ENCODE data around the gene MAMDC2.

The MAMDC2 gene

DNA sequence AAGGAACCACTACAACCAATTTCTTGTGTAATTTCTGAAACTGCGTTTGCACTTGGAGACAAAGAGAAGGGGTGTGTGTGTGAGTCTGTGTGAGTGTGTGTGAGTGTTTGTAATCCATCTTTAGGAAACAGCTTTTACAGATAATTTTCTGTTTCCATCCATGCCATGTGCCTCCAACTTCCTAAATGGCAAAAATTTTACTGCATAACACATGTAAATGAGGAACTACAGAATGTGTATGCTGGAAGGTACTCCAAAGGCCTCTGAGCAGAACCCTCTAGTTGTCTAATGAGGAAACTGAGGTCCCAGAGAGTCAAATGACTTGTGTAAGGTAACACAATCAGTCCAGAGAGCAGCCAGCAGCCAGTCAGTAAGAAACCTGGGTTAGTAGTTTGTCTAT is 20.8 kb downstream of the MAMDC2 start:
- Histone ChIP-seq H3K4me1 (ENCODE audit: insufficient read depth, low read length) (peaks cover 10% of the 10 kb centered on the region), H3K36me3 (ENCODE audit: insufficient read depth, low read length) (no peaks in the 10 kb centered on the region), H3K9ac (ENCODE audit: low read depth, low read length) (no peak overlapping the region), H3K9me3 (ENCODE audit: control insufficient read depth, insufficient read depth, low read length) (no peaks in the 10 kb centered on the region)

DNA sequence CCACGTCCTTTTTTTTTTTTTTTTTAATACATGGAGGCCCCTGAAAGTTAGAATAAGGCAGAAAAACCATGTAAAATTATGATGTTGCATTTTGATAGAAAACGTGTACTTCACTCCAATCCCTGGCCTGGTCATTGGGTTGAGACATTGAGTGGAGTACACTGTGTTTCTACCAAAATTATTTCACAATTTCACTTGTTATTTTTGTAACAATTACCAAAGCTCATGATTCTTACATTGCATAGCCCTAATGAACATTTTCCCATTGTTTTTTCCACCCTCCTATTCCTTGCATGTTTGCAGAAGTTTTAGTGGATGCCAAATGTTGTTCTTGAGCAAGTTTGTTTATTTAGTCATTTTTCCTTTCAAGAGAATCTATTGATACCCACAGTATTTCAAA is 21.9 kb downstream of the MAMDC2 start:
- no peaks in the 10 kb centered on the region for H3K9me3 ChIP-seq (ENCODE audit: control insufficient read depth, insufficient read depth, low read length)
- H3K36me3 ChIP-seq (ENCODE audit: insufficient read depth, low read length), result no peaks in the 10 kb centered on the region
- H3K4me1 ChIP-seq (ENCODE audit: insufficient read depth, low read length), result peaks cover 8% of the 10 kb centered on the region
- no peak overlapping the region for H3K9ac ChIP-seq (ENCODE audit: low read depth, low read length)

DNA sequence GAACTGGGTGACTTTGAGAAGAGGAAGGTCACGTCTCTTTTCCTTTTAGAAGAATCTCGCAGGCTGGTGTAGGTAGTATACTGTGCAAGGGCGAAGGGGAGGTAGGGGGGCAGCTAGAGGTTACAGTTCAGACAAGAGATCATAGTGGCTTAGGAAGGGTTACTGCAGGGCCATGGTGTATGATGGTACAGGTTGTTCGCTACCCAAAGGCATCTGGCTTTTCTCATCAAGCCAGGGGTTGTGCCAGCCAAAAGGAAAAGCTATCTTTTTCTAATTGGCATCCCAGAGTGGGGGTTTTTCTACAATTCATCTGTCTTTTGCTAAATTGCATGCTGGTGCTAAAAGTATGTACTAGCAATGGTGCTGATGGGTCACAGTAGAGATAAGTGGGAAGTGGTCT is 22.8 kb downstream of the MAMDC2 start:
- Histone ChIP-seq H3K36me3 (ENCODE audit: insufficient read depth, low read length) (no peaks in the 10 kb centered on the region), H3K4me1 (ENCODE audit: insufficient read depth, low read length) (no peaks in the 10 kb centered on the region), H3K9me3 (ENCODE audit: control insufficient read depth, insufficient read depth, low read length) (no peaks in the 10 kb centered on the region), H3K9ac (ENCODE audit: low read depth, low read length) (no peak overlapping the region)

DNA sequence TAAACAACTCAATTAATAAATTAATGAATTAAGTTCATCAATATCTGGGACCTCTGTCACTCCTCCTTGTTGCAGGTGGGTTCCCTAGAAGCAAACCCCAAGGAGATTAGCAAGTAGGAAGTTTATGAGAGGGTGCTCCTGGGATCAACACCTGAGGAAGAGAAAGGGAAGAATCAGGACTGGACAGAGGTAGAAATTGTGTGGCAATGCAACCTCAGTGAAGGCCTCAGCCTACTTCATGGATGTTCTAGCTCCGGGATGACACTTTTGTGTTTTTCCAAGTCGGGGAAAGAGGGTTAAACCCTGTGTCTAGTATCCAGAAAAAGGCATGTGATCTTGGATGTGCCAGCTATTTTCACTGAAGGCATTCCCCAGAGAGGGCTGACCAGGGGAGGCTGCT is 23.2 kb downstream of the MAMDC2 start:
- Histone ChIP-seq H3K9ac (ENCODE audit: low read depth, low read length) (no peak overlapping the region), H3K4me1 (ENCODE audit: insufficient read depth, low read length) (no peaks in the 10 kb centered on the region), H3K36me3 (ENCODE audit: insufficient read depth, low read length) (no peaks in the 10 kb centered on the region), H3K9me3 (ENCODE audit: control insufficient read depth, insufficient read depth, low read length) (no peaks in the 10 kb centered on the region)

DNA sequence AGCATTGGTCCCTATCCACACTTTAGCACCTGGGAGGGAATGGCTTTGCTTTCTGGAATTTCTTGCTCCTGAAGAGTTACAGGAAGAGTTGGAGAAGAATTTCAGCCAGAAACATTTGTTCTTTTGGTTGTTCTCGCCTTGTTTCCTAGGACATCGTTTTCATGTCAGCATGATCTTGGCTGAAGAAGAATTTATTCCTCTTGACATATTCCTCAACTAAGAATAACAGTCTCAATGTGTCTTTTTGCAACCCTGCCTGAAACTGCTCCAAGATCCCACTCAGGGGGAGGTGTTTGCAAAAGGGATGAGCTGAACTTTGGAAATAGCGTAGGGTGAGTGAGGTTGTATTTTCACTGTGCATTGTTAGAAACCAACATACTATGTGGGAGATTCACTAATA is 26.1 kb downstream of the MAMDC2 start:
- Histone ChIP-seq H3K4me1 (ENCODE audit: insufficient read depth, low read length) (peaks cover 4% of the 10 kb centered on the region; the same call in 1 of the 2 replicates), H3K9ac (ENCODE audit: low read depth, low read length) (no peak overlapping the region), H3K36me3 (ENCODE audit: insufficient read depth, low read length) (no peaks in the 10 kb centered on the region), H3K9me3 (ENCODE audit: control insufficient read depth, insufficient read depth, low read length) (no peaks in the 10 kb centered on the region)

DNA sequence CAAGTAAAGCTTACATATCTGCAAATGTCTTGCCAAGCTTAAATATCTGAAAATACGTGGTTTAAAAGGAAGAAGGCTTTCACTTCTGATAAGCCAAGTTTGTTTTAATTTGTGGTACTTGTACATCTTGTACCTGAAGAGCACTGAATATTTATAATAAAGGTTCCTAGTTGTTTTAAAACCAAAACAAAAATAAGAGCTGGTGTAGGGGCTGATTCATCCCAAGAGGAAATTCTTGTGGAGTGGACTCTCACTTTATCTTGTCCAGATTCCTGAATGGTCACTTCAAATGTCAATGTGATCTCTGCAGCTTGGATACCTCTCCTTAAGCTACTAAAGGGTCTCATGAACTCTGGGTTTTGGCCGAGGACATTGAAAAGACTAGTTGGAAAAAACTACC is 29.5 kb downstream of the MAMDC2 start:
- H3K4me1 ChIP-seq (ENCODE audit: insufficient read depth, low read length), result peaks cover 4% of the 10 kb centered on the region; the same call in 1 of the 2 replicates
- no peaks in the 10 kb centered on the region for H3K36me3 ChIP-seq (ENCODE audit: insufficient read depth, low read length)
- no peaks in the 10 kb centered on the region for H3K9me3 ChIP-seq (ENCODE audit: control insufficient read depth, insufficient read depth, low read length)
- no peak overlapping the region for H3K9ac ChIP-seq (ENCODE audit: low read depth, low read length)

DNA sequence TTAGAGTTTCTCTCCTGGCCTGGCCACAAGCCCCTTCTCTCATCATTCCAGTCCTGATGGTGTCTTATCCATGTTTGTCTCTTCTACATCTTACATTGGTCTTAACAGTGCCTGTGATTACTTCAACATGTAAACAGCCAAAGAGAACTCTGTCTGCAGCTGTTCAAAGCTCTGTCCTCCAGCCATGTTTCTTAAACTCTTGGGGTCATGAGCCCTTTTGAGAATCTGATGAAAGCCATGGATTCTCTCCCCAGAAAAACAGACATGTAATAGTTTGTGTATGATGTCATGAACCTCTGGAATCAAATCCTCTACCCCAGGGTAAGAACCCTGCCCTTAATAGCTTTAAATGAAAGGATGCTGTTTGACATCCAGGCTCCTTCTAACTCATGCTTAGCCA is 30.1 kb downstream of the MAMDC2 start:
- Histone ChIP-seq H3K4me1 (ENCODE audit: insufficient read depth, low read length) (peaks cover 4% of the 10 kb centered on the region; the same call in 1 of the 2 replicates), H3K9me3 (ENCODE audit: control insufficient read depth, insufficient read depth, low read length) (no peaks in the 10 kb centered on the region), H3K9ac (ENCODE audit: low read depth, low read length) (no peak overlapping the region), H3K36me3 (ENCODE audit: insufficient read depth, low read length) (no peaks in the 10 kb centered on the region)

DNA sequence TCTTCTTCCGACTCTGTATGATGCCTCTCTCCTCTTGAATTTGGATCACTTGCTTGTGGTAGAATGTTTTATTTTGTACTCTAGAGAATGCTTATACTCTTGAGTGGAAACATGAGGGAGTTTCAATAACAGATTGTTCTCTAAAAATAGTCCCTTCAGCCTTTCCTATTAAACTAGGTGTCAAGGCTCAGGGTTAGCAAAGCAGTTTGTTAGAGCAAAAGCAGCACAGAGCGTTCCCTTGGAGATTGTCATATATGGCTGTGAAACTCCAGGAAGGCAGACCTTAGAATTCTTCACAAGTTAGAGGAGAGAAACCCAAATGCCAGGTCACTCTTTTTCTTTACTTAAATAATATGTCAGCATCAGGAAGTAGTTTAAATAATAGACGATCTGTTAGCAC is 33.0 kb downstream of the MAMDC2 start:
- no peak overlapping the region for H3K9ac ChIP-seq (ENCODE audit: low read depth, low read length)
- H3K4me1 ChIP-seq (ENCODE audit: insufficient read depth, low read length), result peaks cover 4% of the 10 kb centered on the region; the same call in 1 of the 2 replicates
- H3K9me3 ChIP-seq (ENCODE audit: control insufficient read depth, insufficient read depth, low read length), result no peaks in the 10 kb centered on the region
- H3K36me3 ChIP-seq (ENCODE audit: insufficient read depth, low read length), result no peaks in the 10 kb centered on the region

DNA sequence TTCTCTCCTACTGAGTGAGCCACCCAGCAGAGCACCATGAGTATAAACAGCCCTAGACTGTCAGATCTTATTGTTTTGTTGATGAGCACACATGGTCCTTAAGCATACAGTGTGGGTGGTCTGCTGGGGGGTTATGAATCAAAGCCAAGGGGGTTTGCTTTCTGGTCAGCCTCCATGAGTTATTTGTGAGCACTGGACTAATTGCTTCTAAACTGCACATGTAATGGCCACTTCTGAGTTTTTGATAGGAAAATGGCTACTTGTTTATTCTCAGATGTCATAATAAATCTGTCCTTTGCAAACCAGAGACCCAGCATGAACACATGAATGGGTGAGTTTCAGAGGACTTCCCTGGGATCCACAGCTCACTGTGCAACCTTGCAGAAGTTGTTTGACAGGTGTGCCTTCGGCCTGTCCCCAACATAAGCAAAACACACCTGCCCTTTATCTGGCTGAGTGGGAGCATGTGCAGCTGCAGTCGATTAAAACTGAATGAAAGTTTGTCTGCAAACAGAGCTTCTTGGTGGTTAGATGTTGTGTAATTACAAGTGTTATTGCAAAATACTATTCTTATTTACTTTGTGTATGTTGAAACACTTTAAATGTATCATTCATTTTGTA is 35.9 kb downstream of the MAMDC2 start:
- no peaks in the 10 kb centered on the region for H3K36me3 ChIP-seq (ENCODE audit: insufficient read depth, low read length)
- no peaks in the 10 kb centered on the region for H3K4me1 ChIP-seq (ENCODE audit: insufficient read depth, low read length)
- H3K9me3 ChIP-seq (ENCODE audit: control insufficient read depth, insufficient read depth, low read length), result no peaks in the 10 kb centered on the region
- H3K9ac ChIP-seq (ENCODE audit: low read depth, low read length), result no peak overlapping the region

DNA sequence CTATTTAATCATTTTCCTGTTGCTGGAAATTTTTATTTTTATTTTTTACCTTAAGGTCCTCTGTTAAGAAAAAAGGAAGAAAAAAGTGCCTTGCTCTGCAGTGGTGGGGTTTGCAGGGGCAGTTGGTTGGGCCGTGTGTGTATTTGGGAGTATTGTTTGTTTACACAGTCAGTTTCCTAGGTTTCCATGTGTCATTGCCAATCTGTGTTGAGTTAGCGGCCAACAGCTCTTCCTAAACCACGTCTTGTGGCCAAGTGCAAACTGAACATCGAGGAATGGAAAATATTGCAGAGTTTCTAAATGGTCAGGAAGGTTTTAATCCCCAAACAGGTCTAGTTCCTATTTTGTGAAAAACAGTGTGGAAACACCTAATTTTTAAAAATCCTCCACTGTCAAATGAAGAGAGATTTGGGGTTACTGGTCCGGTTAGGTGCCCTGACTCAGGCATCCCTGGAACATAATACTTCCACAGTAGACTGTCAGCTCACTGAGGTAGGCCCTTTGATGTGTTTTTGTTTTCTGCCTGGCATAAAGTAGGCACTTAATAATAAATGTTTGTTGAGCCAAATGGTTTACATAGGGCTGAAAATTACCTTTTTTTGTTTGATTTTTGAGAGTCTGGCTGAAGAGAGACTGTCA is 37.0 kb downstream of the MAMDC2 start:
- Histone ChIP-seq H3K9me3 (ENCODE audit: control insufficient read depth, insufficient read depth, low read length) (no peaks in the 10 kb centered on the region), H3K36me3 (ENCODE audit: insufficient read depth, low read length) (no peaks in the 10 kb centered on the region), H3K4me1 (ENCODE audit: insufficient read depth, low read length) (no peaks in the 10 kb centered on the region), H3K9ac (ENCODE audit: low read depth, low read length) (no peak overlapping the region)

DNA sequence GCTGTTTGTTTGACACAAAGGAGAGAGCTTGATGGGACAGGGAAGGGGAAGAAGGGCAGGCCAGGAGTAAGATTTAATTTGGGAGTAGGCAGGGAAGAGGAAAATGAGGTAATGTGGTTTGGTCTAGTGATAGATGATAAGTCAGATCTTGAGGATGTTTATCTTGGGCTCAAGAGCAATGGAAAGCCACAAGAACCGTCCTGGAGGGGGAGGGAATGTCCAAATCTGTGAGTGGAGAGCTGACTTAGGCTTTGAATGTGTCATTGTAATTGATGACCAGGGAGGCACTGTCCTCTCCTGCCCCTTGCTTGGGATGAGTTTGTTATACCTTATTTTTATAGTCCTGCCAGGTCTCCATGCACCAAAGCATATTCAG is 37.5 kb downstream of the MAMDC2 start:
- H3K9ac ChIP-seq (ENCODE audit: low read depth, low read length), result no peak overlapping the region
- no peaks in the 10 kb centered on the region for H3K9me3 ChIP-seq (ENCODE audit: control insufficient read depth, insufficient read depth, low read length)
- no peaks in the 10 kb centered on the region for H3K4me1 ChIP-seq (ENCODE audit: insufficient read depth, low read length)
- no peaks in the 10 kb centered on the region for H3K36me3 ChIP-seq (ENCODE audit: insufficient read depth, low read length)

DNA sequence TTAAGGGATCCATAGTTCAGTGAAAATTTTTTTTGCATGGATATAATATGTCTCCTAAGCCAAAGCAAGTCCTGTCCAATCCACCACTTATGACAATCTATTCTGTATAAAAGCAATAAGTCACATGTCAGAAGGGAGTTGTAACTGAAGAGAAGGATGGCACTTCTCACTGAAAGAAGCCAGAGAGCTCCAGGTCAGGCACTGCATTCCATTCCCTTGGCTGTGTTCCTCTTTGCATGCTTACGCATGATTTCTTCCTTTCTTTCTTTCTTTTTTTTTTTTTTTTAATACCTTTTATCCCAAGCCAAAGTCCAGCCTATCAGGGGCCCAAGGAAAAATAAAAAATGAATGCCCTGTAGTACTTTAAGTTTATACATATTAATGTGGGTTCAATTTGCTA is 39.8 kb downstream of the MAMDC2 start:
- Histone ChIP-seq H3K36me3 (ENCODE audit: insufficient read depth, low read length) (no peaks in the 10 kb centered on the region), H3K9ac (ENCODE audit: low read depth, low read length) (no peak overlapping the region), H3K4me1 (ENCODE audit: insufficient read depth, low read length) (no peaks in the 10 kb centered on the region), H3K9me3 (ENCODE audit: control insufficient read depth, insufficient read depth, low read length) (no peaks in the 10 kb centered on the region)

DNA sequence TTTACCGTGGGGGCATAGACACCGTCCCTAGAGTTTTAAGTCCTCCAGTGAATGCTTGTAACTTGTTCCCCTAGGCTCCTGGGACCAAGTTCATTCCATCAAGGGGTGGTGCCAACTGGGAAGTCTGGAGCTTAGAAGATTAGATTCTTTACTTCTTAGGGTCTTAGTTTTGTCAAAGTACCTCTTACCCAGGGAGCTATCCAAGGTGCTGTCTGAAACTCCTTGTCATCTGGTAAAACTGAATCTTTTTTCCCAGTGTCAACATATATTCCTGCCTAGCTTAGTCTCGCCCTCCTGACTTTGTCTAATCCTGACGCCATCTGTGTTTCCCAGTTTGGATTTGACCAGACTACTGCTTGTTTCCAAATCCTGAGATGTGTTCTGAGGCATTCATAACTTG is 41.6 kb downstream of the MAMDC2 start:
- Histone ChIP-seq H3K9ac (ENCODE audit: low read depth, low read length) (no peak overlapping the region), H3K9me3 (ENCODE audit: control insufficient read depth, insufficient read depth, low read length) (no peaks in the 10 kb centered on the region), H3K36me3 (ENCODE audit: insufficient read depth, low read length) (no peaks in the 10 kb centered on the region), H3K4me1 (ENCODE audit: insufficient read depth, low read length) (no peaks in the 10 kb centered on the region)

DNA sequence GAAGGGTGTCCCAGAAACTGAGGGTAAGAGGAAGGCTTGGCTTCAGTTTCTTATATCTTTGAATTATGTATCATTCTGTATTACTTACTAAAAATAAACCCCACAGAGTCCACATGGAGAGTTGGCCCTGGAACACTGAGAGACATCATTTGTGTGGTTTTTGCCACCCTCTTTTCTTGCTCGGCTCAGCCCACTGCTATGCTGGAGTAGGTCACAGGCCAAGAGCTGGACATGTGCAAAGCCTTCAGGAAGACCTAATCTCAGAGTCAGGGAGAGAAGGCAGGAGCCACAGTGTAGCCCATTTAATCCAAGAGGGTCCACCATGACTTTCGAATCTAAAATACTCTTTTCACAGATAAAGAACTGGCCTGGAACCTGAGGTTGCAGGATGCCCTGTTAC is 47.5 kb downstream of the MAMDC2 start:
- H3K9me3 ChIP-seq (ENCODE audit: control insufficient read depth, insufficient read depth, low read length), result no peaks in the 10 kb centered on the region
- no peaks in the 10 kb centered on the region for H3K36me3 ChIP-seq (ENCODE audit: insufficient read depth, low read length)
- H3K9ac ChIP-seq (ENCODE audit: low read depth, low read length), result no peak overlapping the region
- H3K4me1 ChIP-seq (ENCODE audit: insufficient read depth, low read length), result no peaks in the 10 kb centered on the region

DNA sequence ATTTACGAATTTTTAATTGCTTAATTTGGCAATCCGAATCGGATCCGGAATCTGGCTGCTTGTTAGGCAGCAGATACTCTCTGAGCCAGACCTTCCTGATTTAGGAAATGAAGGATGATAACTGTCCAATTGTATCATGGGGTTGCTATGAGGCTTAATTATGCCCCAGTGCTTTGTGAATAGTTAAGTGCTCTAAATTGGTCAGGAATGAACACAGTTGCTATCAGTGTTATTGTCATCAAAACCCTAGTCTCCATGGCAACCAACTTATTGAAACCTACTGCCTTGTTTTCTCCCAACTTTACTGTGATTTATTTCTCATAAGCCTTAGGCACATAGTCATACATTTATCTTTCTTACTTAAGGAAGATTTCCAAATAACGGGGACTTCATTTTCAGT is 47.9 kb downstream of the MAMDC2 start:
- Histone ChIP-seq H3K4me1 (ENCODE audit: insufficient read depth, low read length) (no peaks in the 10 kb centered on the region), H3K9ac (ENCODE audit: low read depth, low read length) (no peak overlapping the region), H3K9me3 (ENCODE audit: control insufficient read depth, insufficient read depth, low read length) (no peaks in the 10 kb centered on the region), H3K36me3 (ENCODE audit: insufficient read depth, low read length) (no peaks in the 10 kb centered on the region)

Measured in ES-I3 (cell line).